Gastrocnemius medialis (tissue), 4 donors: ENCODE measurements around the gene EPS15.

Experiments
- POLR2A ChIP-seq, 2 donors: fragments of 450-650 bp; IDR thresholded peaks; one replicate each; pipeline ENCODE4 v1.6.1; 2017; ENCODE audit warnings: antibody characterized with exemption in 2 of 2, mild to moderate bottlenecking in 2 of 2, moderate library complexity in 2 of 2
- TF ChIP-seq, protein P1 (sequence below), 5 experiments: fragments of 450-650 bp in 3 of 5; fragments of 200-600 bp in 2 of 5; sonication (generic) in 2 of 5; IDR thresholded peaks in 4 of 5; conservative IDR thresholded peaks in 1 of 5; 1 replicate in 4 of 5; 2 replicates in 1 of 5; pipeline ENCODE4 v1.5.1; 2016 to 2019; ENCODE audit warnings: antibody characterized with exemption in 5 of 5, mild to moderate bottlenecking in 3 of 5, moderate library complexity in 3 of 5

DNA sequence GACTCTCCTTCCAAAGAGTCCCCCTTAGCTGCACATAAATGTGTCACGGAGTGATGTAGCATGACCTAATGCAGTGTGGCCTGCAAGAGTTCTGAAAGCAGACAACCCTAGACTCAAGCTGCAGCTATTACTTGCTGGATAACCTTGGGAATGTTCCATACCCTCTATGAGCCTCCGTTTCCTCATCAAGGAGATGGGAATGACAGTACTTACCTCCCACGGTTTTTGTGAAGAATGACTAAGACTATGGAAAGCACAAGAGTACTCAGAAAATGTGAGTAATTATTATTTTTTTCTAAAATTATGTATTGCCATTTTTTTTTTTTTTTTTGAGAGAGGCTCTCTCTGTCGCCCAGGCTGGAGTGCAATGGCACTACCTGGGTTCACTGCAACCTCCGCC lies 191.7 kb downstream of the EPS15 start:
- TF ChIP-seq, protein P1, sequence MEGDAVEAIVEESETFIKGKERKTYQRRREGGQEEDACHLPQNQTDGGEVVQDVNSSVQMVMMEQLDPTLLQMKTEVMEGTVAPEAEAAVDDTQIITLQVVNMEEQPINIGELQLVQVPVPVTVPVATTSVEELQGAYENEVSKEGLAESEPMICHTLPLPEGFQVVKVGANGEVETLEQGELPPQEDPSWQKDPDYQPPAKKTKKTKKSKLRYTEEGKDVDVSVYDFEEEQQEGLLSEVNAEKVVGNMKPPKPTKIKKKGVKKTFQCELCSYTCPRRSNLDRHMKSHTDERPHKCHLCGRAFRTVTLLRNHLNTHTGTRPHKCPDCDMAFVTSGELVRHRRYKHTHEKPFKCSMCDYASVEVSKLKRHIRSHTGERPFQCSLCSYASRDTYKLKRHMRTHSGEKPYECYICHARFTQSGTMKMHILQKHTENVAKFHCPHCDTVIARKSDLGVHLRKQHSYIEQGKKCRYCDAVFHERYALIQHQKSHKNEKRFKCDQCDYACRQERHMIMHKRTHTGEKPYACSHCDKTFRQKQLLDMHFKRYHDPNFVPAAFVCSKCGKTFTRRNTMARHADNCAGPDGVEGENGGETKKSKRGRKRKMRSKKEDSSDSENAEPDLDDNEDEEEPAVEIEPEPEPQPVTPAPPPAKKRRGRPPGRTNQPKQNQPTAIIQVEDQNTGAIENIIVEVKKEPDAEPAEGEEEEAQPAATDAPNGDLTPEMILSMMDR (IDR thresholded peaks at IDR 0.05 in 4 of 5, conservative IDR thresholded peaks at IDR 0.05 in 1 of 5): no peak
- no peak for TF ChIP-seq POLR2A (IDR thresholded peaks at IDR 0.05)
